Lung (tissue), 12 donors: ENCODE measurements around the gene FOXO3. TPM values are rescaled to one million over a fixed set of nuclear protein-coding genes. Genes with fewer than 3 reads are reported as not detected.
"Not testable (repeated sequence)": the region's sequence is repeated elsewhere in the genome, so short reads cannot be mapped to it uniquely, and the experiment has no call there.

ENCODE experiments used
- ATAC-seq: fragments of 200-7000 bp; cut with Tn5 transposase; one replicate; pipeline ENCODE4 v1.9.1; 2020; ENCODE audit warnings: moderate number of reproducible peaks; ENCODE audit not compliant: insufficient read depth, low FRiP score
- DNase-seq, 3 donors: peaks; one replicate each; pipeline ENCODE4 v3.0.0-alpha.2; 2013 to 2017
- H3K27ac ChIP-seq, 2 donors: one replicate each; pipeline ENCODE4 v1.5.1; 2013; ENCODE audit warnings: mild to moderate bottlenecking in 2 of 2, moderate library complexity in 2 of 2, control low read depth in 1 of 2, inconsistent platforms in 1 of 2, low read depth in 1 of 2, low read length in 1 of 2
- H3K27me3 ChIP-seq, 3 donors: one replicate each; pipeline ENCODE4 v1.5.1; 2013; ENCODE audit warnings: low read length in 2 of 3; ENCODE audit not compliant: control insufficient read depth in 3 of 3, insufficient read depth in 3 of 3
- H3K36me3 ChIP-seq, 4 donors: one replicate each; pipeline ENCODE4 v1.5.1; 2013; ENCODE audit warnings: low read length in 4 of 4, mild to moderate bottlenecking in 1 of 4, moderate library complexity in 1 of 4; ENCODE audit not compliant: control insufficient read depth in 4 of 4, insufficient read depth in 4 of 4
- H3K4me1 ChIP-seq, 5 donors: one replicate each; pipeline ENCODE4 v1.5.1; 2013; ENCODE audit warnings: low read length in 5 of 5, mild to moderate bottlenecking in 2 of 5, moderate library complexity in 1 of 5; ENCODE audit not compliant: control insufficient read depth in 5 of 5, insufficient read depth in 5 of 5
- H3K4me3 ChIP-seq: one replicate; pipeline ENCODE4 v1.5.1; 2013; ENCODE audit warnings: mild to moderate bottlenecking, control low read depth, moderate library complexity
- H3K9ac ChIP-seq, 2 donors: one replicate each; pipeline ENCODE4 v1.5.1; 2013; ENCODE audit warnings: low read length in 2 of 2, control low read depth in 1 of 2; ENCODE audit not compliant: insufficient read depth in 1 of 2
- H3K9me3 ChIP-seq, 4 donors: one replicate each; pipeline ENCODE4 v1.5.1; 2013; ENCODE audit warnings: low read length in 3 of 4, mild to moderate bottlenecking in 1 of 4, moderate library complexity in 1 of 4; ENCODE audit not compliant: control insufficient read depth in 4 of 4, insufficient read depth in 3 of 4
- WGBS, 2 donors: extraction: QIAGEN DNeasy Blood & Tissue Kit; methylation state at CpG; one replicate each; pipeline ENCODE4 v1.1.7; 2013; 5-methylcytosine and 5-hydroxymethylcytosine counted together
- polyA plus RNA-seq, 2 donors: library from polyadenylated mRNA; stranded (reverse); fragments of 200-250 nt; gene quantifications; one replicate each; pipeline ENCODE4 v1.2.1, GENCODE V29; 2013
- total RNA-seq, 2 donors: library from RNA; depleted of rRNA in 1 of 2; stranded (reverse); fragments of >200 nt in 1 of 2; gene quantifications; one replicate each; pipeline ENCODE4 v1.2.1, GENCODE V29; 2014 to 2021
- TF ChIP-seq, protein P1 (sequence below): IDR thresholded peaks from 2 replicates; pipeline ENCODE4 v1.5.1; 2012; ENCODE audit warnings: mild to moderate bottlenecking; ENCODE audit errors: control extremely low read depth, extremely low read depth
- donor health status: control.
- donor health status: control.
- donor health status: Bipolar disorder and iron deficiency.
- donor health status: healthy.
- donor health status: DM: yes; HTN: yes; CAD: no.

FOXO3 gene
- total and polyA plus RNA-seq, 4 donors = 12.1 to 101 (median 40.0) TPM

DNA sequence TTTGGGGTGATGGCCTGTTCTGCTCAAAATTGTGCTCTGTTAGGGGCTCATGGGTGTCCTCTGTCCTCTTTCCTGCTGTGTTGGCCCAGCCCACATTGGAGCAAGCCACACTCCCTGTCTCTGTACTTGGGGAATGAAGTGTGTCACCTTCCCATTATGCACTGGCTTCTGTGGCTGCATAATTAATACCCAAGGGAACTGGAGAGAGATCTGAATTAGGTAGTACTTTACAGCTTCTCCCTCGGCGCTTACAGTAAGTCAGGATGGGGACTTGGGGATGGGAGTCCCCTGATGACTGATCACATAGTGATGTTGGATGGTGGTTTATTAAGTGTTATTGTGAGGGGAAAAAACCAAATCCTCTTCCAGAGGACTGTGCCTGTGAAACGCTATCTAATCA is 116.6 kb downstream of the FOXO3 start:
- Histone ChIP-seq H3K36me3 (peaks cover 0 to 6% (median 6%) of the 10 kb centered on the region in 4 donors), H3K9ac (no peak overlapping the region), H3K27me3 (no peaks in the 10 kb centered on the region), H3K4me1 (peaks cover 14 to 44% (median 26%) of the 10 kb centered on the region in 5 donors), H3K4me3 (no peak overlapping the region), H3K9me3 (no peaks in the 10 kb centered on the region), H3K27ac (peak overlapping the region; percentile 17 to 45)
- ATAC-seq = no peak
- 89 to 97% methylated on average over 3 of the region's 3 CpGs for WGBS, 2 donors
- TF ChIP-seq, protein P1, sequence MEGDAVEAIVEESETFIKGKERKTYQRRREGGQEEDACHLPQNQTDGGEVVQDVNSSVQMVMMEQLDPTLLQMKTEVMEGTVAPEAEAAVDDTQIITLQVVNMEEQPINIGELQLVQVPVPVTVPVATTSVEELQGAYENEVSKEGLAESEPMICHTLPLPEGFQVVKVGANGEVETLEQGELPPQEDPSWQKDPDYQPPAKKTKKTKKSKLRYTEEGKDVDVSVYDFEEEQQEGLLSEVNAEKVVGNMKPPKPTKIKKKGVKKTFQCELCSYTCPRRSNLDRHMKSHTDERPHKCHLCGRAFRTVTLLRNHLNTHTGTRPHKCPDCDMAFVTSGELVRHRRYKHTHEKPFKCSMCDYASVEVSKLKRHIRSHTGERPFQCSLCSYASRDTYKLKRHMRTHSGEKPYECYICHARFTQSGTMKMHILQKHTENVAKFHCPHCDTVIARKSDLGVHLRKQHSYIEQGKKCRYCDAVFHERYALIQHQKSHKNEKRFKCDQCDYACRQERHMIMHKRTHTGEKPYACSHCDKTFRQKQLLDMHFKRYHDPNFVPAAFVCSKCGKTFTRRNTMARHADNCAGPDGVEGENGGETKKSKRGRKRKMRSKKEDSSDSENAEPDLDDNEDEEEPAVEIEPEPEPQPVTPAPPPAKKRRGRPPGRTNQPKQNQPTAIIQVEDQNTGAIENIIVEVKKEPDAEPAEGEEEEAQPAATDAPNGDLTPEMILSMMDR = no peak
- DNase-seq = no peak

GRCh38 chr6:108677894-108678293 is 117.2 kb downstream of the FOXO3 start:
- H3K27ac ChIP-seq = peak overlapping the region in 1 of 2 donors; percentile 17
- H3K36me3 ChIP-seq = peaks cover 0 to 6% (median 6%) of the 10 kb centered on the region in 4 donors
- no peaks in the 10 kb centered on the region for H3K27me3 ChIP-seq
- H3K9me3 ChIP-seq = no peaks in the 10 kb centered on the region
- ATAC-seq (no peak), DNase-seq (no peak)
- TF ChIP-seq, protein P1 = no peak
- H3K4me3 ChIP-seq = no peak overlapping the region
- WGBS, 2 donors = 62 to 91% methylated on average over 1 of the region's 1 CpG
- peaks cover 14 to 46% (median 26%) of the 10 kb centered on the region in 5 donors for H3K4me1 ChIP-seq
- H3K9ac ChIP-seq = peak overlapping the region in 1 of 2 donors; percentile 6

GRCh38 chr6:108680314-108680713 is 119.6 kb downstream of the FOXO3 start:
- not testable (repeated sequence) for ATAC-seq

DNA sequence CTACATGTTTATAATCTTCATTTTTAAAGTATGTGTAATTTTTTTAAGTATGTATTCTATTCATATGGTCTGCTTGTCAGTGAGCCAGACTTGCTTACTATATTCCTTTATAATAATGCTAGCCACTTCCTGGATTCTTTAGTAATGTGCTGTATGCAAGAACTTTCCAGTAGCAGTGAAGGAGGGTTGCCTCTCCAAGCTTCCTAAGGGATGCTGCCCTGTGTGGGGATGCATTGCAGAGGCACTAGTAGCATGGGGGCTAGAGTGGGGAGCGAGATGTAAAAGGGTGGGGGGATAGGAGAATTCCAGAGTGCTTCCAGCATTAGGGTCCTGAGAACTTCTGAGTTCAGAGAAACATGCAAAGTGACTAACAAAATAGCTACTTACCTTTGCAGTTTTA is 121.0 kb downstream of the FOXO3 start:
- not testable (repeated sequence) for H3K9me3 ChIP-seq, H3K27me3 ChIP-seq, H3K27ac ChIP-seq, H3K9ac ChIP-seq, ATAC-seq, H3K4me3 ChIP-seq, DNase-seq
- Histone ChIP-seq H3K36me3 (peaks cover 2 to 10% (median 8%) of the 10 kb centered on the region in 4 donors), H3K4me1 (peaks cover 11 to 44% (median 14%) of the 10 kb centered on the region in 5 donors)
- 96 to 100% methylated on average over 1 of the region's 1 CpG for WGBS, 2 donors

More at GRCh38 chr6:108680314-108680713, 119.6 kb downstream of the FOXO3 start:
- peaks cover 10 to 46% (median 21%) of the 10 kb centered on the region in 5 donors for H3K4me1 ChIP-seq
- DNase-seq, H3K4me3 ChIP-seq, H3K36me3 ChIP-seq, H3K9ac ChIP-seq, H3K27ac ChIP-seq, H3K9me3 ChIP-seq, H3K27me3 ChIP-seq: not testable (repeated sequence)
- 90 to 92% methylated on average over 9 of the region's 9 CpGs for WGBS, 2 donors

- Histone ChIP-seq H3K4me1 (peaks cover 5 to 36% (median 7%) of the 10 kb centered on the region in 5 donors), H3K36me3 (peaks cover 8 to 17% (median 8%) of the 10 kb centered on the region in 4 donors)
- H3K27ac ChIP-seq, H3K27me3 ChIP-seq, ATAC-seq, H3K9ac ChIP-seq, H3K4me3 ChIP-seq, DNase-seq, H3K9me3 ChIP-seq: not testable (repeated sequence)
- 88 to 91% methylated on average over 7 of the region's 7 CpGs for WGBS, 2 donors
These were observed 121.8 kb downstream of the FOXO3 start for GRCh38 chr6:108682383-108683119.

DNA sequence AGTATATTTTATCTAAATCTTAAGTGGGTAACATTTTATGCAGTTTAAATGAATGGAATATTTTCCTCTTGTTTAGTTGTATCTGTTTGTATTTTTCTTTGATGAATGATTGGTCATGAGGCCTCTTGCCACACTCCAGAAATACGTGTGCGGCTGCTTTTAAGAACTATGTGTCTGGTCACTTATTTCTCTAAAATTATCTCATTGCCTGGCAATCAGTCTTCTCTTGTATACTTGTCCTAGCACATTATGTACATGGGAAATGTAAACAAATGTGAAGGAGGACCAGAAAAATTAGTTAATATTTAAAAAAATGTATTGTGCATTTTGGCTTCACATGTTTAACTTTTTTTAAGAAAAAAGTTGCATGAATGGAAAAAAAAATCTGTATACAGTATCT is 123.3 kb downstream of the FOXO3 start:
- Histone ChIP-seq H3K4me1 (peaks cover 7 to 35% (median 9%) of the 10 kb centered on the region in 5 donors), H3K36me3 (peaks cover 8 to 21% (median 10%) of the 10 kb centered on the region in 4 donors)
- H3K4me3 ChIP-seq, ATAC-seq, DNase-seq, H3K27me3 ChIP-seq, H3K27ac ChIP-seq, H3K9ac ChIP-seq, H3K9me3 ChIP-seq: not testable (repeated sequence)
- WGBS, 2 donors = 44 to 70% methylated on average over 2 of the region's 2 CpGs
